ENCODE data around the gene PLEK. TPM values are rescaled to one million over a fixed set of nuclear protein-coding genes. Genes with fewer than 3 reads are reported as not detected.

Gene PLEK
- total RNA-seq, 1 experiment from 2014 or later = not detected

DNA sequence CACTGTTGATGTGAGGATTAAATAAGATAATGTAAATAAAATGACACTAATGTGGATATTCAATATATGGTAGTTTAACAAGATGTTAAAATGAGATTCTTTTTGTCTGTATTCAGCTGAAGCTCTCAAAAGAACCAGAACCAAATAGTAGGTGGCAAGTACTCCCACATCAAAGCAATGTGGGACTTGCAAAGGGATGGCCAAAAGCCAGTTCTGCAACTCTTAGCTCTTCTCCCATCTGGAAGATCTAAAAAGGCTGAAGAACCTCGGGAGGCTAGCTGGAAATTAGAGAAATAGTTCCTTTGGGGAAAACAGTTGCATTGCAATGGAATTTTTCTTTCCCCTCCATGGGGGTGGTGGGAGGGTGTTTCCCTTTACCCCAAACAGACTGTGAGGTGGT is 53.3 kb downstream of the PLEK start:
- TF ChIP-seq EZH2 (IDR thresholded peaks at IDR 0.05; ENCODE audit: low read length, unreplicated experiment) (no peak), CTCF (conservative IDR thresholded peaks at IDR 0.05; ENCODE audit: low read depth, low read length) (no peak), EZH2phosphoT487 (IDR thresholded peaks at IDR 0.05; ENCODE audit: borderline replicate concordance, low read length) (no peak)
- Histone ChIP-seq H3K9me2 (replicated peaks; ENCODE audit: low read length) (no peaks in the 10 kb centered on the region), H3K4me2 (ENCODE audit: low read length) (no peak overlapping the region), H2AFZ (ENCODE audit: low read length) (no peak overlapping the region), H3F3A (ENCODE audit: low read length, unreplicated experiment) (no peaks in the 10 kb centered on the region), H3K4me1 (ENCODE audit: insufficient read depth, low read length) (no peaks in the 10 kb centered on the region), H3K79me2 (ENCODE audit: low read length) (no peaks in the 10 kb centered on the region), H4K20me1 (ENCODE audit: low read length) (no peaks in the 10 kb centered on the region), H3K9me3 (ENCODE audit: low read length) (no peaks in the 10 kb centered on the region), H3K4me3 (ENCODE audit: low read length) (no peak overlapping the region), H3K27me3 (ENCODE audit: low read length) (no peaks in the 10 kb centered on the region), H3K27ac (ENCODE audit: low read length) (no peak overlapping the region), H3K9ac (ENCODE audit: low read length) (no peak overlapping the region), H3K36me3 (ENCODE audit: low read depth, low read length) (no peaks in the 10 kb centered on the region)
- ChIA-PET CTCF (no interaction called here), POLR2A (ENCODE audit: unreplicated experiment) (no interaction called here)
- DNase-seq (no peak), ATAC-seq (no peak)
- intact Hi-C loops (cut with micrococcal nuclease) = no loop called here
- BruUV-seq (replicated peaks) = no TSS peak

- CTCF ChIA-PET = no interaction called here
- Histone ChIP-seq H3K4me1 (ENCODE audit: insufficient read depth, low read length) (no peaks in the 10 kb centered on the region), H3F3A (ENCODE audit: low read length, unreplicated experiment) (no peaks in the 10 kb centered on the region), H3K9me2 (replicated peaks; ENCODE audit: low read length) (no peaks in the 10 kb centered on the region), H3K9ac (ENCODE audit: low read length) (no peak overlapping the region), H3K9me3 (ENCODE audit: low read length) (no peaks in the 10 kb centered on the region), H3K36me3 (ENCODE audit: low read depth, low read length) (no peaks in the 10 kb centered on the region), H4K20me1 (ENCODE audit: low read length) (no peaks in the 10 kb centered on the region), H3K4me2 (ENCODE audit: low read length) (no peak overlapping the region), H3K27ac (ENCODE audit: low read length) (no peak overlapping the region), H2AFZ (ENCODE audit: low read length) (no peak overlapping the region), H3K4me3 (ENCODE audit: low read length) (no peak overlapping the region), H3K79me2 (ENCODE audit: low read length) (no peaks in the 10 kb centered on the region), H3K27me3 (ENCODE audit: low read length) (no peaks in the 10 kb centered on the region)
- intact Hi-C loops (cut with micrococcal nuclease) = no loop called here
- POLR2A ChIA-PET (ENCODE audit: unreplicated experiment) = no interaction called here
- no TSS peak for BruUV-seq (replicated peaks)
- DNase-seq (no peak), ATAC-seq (no peak)
- TF ChIP-seq CTCF (conservative IDR thresholded peaks at IDR 0.05; ENCODE audit: low read depth, low read length) = no peak
- TF ChIP-seq EZH2 (IDR thresholded peaks at IDR 0.05; ENCODE audit: low read length, unreplicated experiment) = no peak
- no peak for TF ChIP-seq EZH2phosphoT487 (IDR thresholded peaks at IDR 0.05; ENCODE audit: borderline replicate concordance, low read length)
These were observed 53.8 kb downstream of the PLEK start for GRCh38 chr2:68418855-68419254.

- no peak overlapping the region for H3K27ac ChIP-seq (ENCODE audit: low read length)
- no peaks in the 10 kb centered on the region for H3K79me2 ChIP-seq (ENCODE audit: low read length)
- no peaks in the 10 kb centered on the region for H3F3A ChIP-seq (ENCODE audit: low read length, unreplicated experiment)
- no peaks in the 10 kb centered on the region for H3K27me3 ChIP-seq (ENCODE audit: low read length)
- no peak overlapping the region for H3K9ac ChIP-seq (ENCODE audit: low read length)
- no peak overlapping the region for H3K4me2 ChIP-seq (ENCODE audit: low read length)
- no TSS peak for BruUV-seq (replicated peaks)
- intact Hi-C loops (cut with micrococcal nuclease) = no loop called here
- H3K4me3 ChIP-seq (ENCODE audit: low read length) = no peak overlapping the region
- POLR2A ChIA-PET (ENCODE audit: unreplicated experiment) = no interaction called here
- no peak for TF ChIP-seq EZH2phosphoT487 (IDR thresholded peaks at IDR 0.05; ENCODE audit: borderline replicate concordance, low read length)
- TF ChIP-seq EZH2 (IDR thresholded peaks at IDR 0.05; ENCODE audit: low read length, unreplicated experiment) = no peak
- no peak for TF ChIP-seq CTCF (conservative IDR thresholded peaks at IDR 0.05; ENCODE audit: low read depth, low read length)
- CTCF ChIA-PET = no interaction called here
- no peaks in the 10 kb centered on the region for H3K4me1 ChIP-seq (ENCODE audit: insufficient read depth, low read length)
- no peaks in the 10 kb centered on the region for H4K20me1 ChIP-seq (ENCODE audit: low read length)
- DNase-seq = no peak
- no peak overlapping the region for H2AFZ ChIP-seq (ENCODE audit: low read length)
- no peaks in the 10 kb centered on the region for H3K9me3 ChIP-seq (ENCODE audit: low read length)
- no peak for ATAC-seq
- no peaks in the 10 kb centered on the region for H3K36me3 ChIP-seq (ENCODE audit: low read depth, low read length)
- no peaks in the 10 kb centered on the region for H3K9me2 ChIP-seq (replicated peaks; ENCODE audit: low read length)
These were observed 55.3 kb downstream of the PLEK start for GRCh38 chr2:68420254-68420910.

All from PC-3 (cell line).